NCI-H2107 (cell line): ENCODE results near the gene NPAS3.
A peak's percentile ranks its signal among the peaks of the same experiment; 100 is the strongest.

Experiments used
- DNase-seq: peaks from one replicate; lab custom pipeline; 2025; lab: John Stamatoyannopoulos, UW

NPAS3 gene

DNA sequence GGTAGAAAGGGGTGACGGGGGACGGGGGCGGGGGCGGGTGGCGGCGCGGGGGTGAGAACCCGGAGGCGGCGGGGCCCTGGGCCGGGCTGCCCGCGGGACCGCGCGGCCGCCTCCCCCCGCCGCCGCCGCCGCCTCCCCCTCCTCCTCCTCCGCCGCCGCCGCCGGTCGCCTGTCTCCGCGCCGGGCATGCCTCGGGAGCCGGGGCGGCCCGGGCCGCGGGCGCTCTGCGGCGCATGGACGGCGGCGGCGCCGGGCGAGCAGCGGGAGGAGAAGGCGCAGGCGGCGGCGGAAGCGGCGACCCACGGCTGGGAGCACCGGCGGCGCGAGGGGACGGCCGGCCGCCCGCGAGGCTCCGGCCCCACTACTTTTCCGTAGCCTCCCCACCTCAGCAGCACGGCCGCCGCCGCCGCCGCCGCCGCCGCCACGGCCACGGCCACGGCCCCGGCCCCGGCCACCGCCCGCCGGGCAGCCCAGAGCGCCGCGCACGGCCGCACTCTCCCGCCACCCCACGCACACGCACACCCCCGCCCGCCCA lies at the start of gene NPAS3:
NPAS3 (plus strand) TSS at position 161 of the 535 bp plus-strand sequence.
- no peak for DNase-seq

DNA sequence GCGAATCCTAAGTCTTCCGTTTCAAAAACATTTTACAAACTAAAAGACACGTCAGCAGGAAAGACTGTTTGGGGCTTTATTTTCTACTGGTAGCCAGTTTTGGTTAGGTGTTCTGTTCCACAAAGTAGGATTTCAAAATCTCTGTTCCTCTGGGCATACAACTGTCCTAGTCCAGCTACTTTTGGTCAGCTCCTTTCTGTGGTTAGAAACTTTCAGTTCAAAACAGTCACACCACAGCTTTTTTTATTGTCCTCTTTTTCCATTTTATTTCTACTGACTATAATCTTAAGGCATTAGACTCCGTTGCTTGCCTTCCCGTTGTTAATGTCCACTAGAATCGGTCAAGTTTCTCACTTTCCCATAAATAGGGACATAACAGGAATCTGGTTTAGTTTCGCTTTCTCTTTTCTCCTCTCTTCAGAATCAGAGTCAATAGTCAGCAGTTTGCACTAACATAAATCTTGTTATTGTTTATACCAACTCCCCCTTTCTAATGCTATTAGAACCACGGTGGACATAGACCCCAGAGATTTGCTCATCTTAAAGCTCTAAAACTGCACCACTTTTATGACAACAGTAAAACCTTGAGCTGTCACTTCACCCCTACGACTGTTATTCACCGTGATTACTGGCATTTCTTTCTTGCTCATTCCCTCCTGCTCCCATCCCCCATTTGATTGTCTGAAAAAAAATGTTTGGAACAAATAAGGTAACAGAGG lies 41.5 kb upstream of the NPAS3 start:
- peak; percentile 18 for DNase-seq

DNA sequence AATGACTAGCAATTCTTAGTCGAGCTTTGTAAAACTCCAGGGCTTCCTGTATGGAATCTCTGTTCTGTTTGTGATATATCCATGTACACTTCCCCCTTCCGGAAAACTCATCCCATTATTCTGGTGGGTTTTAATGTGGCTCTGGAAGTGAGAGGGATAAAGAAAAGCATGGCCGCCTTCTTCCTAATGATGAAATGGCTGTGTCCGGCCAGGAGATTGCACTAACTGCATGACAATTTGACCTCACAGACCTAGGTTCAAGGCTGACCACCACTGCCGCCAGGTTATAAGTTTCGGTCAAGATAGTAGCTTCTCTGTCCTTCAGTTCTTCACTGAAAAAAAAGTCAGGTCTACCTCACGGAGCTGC lies 41.0 kb upstream of the NPAS3 start:
- DNase-seq = no peak

DNA sequence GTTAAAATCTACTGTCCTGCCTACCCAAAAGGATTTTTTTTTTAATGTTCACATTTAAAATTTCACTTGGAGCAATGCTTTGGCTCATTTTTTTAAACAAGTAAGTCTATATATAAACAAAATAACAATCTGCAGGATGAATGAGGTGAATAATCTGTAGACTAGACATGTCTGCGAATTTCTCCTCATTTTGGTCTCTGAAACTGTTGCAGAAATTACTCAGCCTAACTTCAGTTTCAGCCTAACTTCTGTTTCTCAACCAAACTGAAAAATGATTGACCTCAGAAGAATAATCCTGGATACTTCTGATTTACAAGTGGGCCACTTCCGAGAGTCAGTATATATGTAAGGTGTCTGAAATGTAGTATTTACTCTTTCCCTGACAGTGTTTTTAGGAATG lies 39.8 kb upstream of the NPAS3 start:
- DNase-seq = no peak

DNA sequence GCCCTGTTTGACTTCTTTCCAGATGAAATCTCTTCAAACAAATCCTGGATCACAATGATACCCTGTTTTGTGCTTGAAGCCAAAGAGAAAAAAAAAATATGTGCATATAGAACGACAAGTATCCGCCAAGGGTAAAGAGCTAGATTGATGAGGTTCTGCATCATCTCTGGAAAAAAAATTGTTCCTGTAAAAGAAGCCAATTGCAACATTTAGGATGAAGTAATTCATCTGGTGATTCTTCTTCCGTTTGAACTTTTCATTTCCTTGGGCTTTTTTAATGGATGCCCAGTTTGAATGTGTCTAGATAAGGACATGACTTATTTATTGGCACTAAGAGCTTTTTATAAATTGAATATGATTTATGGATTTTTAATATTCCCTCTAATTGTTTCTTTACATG lies 38.1 kb upstream of the NPAS3 start:
- no peak for DNase-seq

DNA sequence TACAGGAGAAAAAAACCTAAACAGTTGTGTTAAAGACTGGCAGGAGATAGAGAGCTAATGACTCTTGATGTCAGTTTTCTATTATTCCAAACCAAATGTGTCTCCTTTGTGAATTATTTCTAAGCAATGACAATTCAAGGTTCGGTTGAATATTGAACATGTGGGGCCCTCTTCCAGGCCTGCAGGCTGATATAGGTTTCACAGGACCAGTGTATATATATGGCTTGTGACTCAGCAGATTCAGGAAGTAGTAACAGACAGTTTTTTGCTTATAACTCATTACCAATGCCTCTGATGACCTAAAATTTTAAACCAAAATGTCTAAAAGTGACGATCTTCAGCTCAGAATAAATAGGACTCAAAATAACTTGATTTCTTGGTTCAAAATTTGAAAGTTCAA lies 33.7 kb upstream of the NPAS3 start:
- DNase-seq = no peak

DNA sequence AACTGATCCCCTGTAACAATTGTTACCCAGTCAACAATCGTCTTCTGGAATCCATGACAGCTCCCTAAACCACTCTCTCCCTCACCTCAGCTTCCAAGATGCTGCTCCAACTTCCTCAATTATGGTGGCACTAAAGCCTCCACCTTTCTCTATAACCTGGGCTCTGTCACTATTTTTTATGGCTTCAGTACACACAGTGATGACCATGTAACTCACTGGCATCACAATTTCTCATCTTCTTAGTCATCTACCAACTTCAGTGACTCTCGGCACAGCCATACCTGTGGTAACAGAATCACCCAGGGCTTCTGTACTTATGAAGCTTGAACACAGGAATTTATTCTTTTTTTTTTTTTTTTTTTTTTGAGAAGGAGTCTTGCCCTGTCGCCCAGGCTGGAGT lies 32.0 kb upstream of the NPAS3 start:
- no peak for DNase-seq

DNA sequence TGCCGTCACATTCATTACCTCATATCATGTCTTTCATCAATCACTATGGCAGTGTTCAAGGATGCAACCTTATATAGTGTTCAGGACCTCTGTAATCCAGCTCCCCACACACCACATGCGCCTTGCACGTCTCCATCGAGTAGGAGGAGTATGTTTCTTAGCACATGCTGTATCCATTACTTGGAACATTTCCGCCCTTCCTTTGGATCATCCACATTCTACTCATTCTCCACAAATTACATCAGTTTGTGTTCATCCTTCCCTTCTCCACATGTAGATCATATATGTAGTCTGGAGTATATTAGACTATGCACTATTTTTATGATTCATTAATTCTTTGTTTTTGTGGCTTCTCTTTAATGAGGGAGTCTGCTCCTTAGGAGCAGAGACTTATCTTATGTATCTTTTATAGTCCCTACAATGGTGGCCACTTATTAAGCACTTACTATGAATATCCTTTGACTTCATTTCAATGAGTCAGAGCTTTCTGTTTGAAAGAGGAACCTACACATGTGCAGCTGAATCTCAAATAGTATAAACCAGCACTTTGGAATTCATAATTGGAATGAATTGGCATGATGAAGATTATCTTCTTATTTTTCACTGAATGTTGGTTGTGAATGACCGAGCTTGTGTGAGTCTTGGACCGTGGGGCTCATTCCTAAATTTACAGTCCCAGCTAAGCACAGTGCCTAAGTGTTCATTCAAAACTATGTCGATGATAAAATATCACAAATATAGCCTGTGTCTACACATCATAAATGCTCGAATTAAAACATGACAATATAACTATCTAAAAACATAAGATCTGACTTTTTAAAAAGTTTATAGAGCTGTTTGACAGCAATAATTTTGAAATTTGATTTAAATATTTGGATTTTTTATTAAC lies 30.2 kb upstream of the NPAS3 start:
- no peak for DNase-seq

DNA sequence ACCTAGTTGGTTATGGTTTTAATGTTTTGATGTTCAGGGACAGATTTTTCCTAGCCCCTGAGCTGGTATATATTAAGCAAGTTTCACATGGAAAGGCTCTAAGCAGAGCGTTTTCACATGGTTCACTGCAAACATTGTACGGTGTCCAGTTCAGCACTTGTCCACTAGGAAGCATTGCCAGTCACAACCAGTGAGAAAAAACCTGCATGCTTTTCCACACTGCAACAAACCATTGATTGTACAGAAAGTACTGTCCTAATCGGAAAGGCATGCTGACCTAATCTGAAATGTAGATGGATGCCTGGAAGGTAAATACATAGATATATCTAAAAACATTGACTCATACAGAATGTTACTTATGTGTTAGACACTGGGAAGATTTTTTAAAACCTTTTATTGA lies 25.0 kb upstream of the NPAS3 start:
- DNase-seq = no peak

DNA sequence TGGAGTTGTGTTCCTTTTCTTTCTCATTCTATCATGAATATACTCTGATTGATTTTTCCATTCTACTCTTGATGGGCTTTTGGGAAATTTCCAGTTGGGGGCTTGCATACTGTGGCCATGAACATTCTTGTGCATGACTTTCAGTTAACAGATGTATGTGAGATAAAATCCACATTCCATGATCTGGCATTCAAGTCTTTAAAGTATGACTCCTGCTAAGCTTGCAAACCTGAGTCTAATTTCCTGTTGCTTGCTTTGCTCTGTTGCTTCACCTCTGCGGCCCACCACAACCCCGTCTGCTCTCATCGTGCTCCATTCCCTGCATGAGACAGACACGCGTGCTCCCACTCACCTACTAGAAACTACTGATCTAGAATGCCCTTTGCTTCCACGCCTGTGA lies 24.3 kb upstream of the NPAS3 start:
- no peak for DNase-seq

DNA sequence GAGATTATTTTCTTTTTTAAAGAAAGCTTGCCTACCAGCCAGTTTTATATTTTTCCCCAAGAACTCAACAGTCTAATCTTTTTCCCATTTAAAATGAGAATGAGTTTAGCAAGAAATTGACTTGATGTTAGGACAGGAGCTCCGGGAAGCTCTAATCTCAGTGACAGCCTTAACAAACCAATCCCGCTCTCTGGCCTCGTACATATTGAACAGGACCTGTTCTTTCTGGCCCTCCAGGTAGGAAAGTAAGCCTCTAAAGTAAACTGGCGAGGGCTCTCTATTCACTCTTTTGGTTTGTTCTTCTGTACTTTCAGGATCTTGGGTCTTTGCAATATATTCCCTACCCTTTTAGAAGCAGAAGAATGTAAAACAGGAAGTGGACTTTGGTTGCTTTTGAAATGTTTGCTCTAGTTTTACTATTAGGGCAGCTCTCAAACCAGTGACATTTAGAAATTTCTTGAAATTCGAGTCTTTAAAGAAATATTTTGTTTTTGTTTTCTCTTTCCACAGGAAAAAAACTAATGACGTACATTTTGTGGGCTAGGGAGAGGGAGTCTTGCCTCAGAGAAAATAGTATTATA lies 17.9 kb upstream of the NPAS3 start:
- no peak for DNase-seq

DNA sequence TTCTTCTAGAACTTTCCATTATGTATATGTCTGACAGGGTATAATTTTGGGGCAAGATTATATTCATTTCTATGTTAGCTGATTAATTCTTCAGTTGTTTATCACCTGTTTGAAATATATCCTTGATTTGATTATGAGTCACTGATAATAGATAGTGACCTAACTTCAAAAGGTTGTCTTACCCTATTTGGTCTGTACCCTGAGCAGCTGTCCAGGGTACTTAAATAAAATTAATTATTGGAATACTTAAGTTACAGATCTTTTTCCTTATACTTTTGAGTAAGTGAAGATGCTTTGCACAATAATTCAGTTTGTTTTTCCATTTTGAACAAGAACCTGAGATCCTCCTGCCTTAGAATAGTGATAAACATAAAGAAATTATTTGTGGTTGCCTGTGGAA lies 13.2 kb upstream of the NPAS3 start:
- DNase-seq = no peak

DNA sequence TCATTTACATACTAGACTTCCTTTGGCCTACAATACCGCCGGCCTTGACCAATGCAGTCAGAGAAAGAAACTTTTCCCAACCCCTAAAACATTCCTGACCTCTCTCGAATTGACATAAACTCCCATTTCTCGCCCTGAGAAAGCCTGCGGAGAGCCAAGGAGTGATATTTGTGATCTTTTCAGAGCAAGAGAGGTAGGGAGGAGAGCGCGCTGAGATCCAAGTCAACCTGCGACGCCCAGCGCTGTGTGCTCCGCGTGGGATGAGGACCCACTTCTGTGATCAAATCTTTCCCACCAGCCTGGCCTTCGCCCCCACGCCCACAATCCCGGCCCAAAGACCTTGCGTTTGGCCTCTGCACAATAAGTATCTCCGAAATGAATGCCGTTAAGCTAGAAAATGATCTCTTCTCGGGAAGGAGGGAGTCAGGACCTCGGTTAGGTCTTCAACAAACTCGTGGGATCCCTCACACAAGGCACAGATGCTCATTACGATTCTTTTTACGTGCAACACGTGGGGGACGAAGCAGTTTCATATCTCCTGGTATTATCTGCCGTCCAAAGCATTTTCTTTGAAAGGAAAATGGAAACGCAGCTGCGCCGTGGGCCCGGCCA lies 6.3 kb upstream of the NPAS3 start:
- DNase-seq = no peak

DNA sequence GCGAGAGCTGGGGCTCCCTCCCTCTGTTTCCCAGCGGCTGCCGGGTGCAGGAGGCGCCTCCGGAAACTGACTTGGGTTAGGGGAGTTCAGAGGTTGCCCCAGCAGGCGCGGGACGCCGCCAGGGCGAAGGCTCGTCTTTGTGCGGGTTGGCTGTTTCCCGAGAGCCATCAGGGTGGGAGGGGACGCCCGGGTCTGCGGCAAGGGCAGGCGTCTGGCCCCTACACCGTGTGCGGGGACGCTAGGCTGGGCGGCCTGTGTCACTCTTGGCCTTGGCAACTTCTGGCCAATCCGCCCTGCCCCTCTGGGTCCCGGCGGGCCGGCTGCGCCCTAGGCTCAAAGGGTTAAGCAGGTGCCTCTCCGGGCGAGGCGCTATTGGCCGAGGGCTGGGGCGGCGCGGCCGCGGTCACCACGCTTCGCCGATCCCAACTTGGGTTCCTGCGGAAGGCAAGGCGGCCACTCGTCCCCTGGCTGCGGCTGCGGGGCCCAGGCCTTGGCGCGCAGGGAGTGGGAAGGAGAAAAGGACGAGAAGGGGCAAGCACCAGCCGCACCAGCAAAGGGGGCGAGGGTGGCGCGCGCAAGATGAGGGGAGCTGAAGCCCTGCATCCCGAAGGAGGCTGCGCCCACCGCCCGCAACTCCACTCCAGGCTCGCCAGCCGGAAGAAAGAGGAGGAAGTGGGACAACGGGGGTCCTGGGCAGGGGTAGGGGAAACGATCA lies 5.6 kb upstream of the NPAS3 start:
- DNase-seq = no peak

DNA sequence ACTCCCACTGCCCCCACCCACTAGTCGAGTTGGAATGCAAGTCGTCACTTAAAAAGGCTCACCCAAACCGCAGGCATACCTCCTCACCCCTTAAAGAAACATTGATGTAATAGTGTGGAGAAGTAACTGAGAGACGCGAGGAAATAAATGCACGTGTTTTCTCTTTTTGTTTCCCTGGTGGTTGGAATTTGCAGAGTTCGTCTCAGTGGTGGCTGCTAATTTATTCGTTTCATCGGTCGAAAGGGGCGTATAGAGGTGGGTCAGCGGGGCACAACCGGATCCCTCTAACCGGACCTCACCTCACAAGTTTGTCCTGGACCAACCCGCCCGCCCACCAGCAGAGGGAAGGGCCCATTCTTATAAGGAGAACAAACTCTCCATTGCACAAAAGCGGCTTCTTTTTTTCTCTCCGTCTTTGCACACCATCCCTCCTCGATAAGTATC lies 5.0 kb upstream of the NPAS3 start:
- no peak for DNase-seq

DNA sequence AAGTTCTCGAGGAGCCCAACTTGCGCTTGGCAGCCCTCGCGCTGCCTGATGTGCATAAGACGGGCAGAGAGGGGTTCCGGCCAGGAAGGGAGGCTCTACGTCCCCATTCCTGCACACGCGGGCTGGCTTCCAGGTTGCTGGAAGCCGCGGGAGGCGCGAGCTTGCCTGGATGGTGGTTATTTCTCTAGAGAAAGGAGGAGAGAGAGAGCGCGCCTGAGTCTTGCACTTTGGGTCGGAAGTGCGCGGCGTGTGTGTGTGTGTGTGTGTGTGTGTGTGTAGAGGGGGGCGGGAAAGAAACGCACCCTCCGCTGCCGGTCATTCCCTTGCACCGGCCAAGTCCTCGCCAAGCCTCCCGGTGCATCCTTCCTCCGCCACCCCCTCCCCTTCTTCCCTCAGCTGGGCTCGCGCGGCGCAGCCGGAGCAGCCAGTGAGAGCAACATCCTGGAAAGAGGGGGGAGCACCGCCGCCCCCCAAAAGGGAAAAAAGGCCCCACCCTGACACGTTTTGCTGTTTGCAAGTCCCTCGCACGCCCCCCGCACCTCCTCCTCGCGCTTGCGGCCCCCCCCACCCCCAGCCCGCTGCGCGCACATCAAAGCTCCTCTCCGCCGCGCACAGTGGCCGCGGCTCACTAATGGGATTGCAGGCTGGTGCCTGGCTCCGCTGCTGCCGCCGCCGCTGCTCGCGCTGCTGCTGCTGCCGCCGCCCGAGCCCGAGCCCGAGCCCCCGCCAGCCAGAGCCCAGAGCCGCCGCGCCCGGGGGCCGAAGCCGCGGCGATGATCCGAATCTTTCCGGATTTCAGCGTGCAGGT lies 4.4 kb upstream of the NPAS3 start:
- no peak for DNase-seq

DNA sequence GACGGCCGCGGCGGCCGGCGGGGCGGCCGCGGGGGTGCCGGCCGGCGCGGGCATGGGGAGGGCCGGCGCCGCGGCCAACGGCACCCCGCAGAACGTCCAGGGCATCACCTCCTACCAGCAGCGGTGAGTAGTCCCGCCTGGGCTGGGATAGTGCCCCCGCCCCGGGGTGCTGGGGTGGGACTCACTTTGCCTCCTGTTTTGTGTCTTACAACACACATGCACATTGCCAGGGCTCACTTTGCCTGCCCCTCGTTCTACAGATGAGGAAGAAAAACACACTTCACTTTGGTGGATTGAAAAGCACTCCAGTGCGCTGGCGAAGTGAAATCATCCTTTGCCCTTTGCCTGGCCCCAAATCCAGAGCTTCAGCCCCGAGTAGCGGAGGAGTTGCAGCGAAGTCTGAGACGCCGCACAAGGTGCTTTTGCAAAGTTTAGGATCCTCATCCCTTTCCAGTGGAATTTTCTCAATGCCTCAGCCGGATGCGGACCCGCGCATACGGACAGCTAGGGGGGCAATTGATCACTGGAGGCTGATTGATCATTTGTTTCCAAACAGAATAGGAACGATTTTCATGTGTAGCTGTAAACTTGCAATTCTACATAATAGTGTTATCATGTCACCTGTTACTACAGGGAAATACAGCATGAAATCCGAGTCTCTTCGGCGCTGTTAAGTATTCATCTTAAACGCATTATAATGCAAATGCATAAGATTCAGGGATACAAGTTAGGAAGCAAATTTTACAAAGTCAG lies 3.6 kb upstream of the NPAS3 start:
- DNase-seq = no peak

DNA sequence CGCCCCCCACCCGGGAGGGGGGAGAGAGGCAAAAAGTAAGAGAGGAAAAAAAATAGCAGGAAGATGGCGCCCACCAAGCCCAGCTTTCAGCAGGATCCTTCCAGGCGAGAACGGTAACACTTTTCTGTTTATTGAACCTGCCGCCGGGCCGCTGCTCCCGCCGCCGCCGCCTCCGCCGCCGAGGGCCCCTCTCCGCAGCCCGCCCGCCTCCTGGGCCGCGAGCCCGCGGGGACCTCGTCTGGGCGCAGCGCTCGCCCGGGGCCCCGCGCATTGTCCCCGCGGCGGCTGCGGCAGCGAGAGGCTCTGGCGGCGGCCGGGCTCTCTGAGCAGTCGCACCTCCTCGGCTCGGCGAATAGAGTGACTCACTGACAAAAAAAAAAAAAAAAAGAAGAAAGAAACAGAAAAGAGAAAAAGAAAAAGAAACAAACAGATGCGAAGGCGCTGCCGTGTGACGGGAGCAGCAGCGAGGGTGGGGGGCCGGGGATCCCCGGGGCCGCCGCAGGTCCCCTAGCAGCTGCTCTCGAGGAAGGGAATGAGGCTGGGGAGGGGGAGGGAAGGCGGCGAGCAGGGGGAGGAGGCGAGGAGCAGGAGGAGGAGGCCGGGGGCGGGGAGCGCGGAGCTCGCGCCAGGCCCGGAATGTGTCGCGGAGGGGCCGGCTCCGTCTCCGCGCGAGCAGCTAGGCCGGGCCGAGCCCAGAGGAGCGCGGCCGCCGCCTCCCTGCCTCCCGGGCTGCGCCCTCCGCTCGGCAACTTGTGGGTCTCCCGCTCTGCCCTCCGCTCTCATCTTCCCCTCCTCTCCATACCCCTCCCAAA lies 781 bp downstream of the NPAS3 start:
- DNase-seq = peak; percentile 67

DNA sequence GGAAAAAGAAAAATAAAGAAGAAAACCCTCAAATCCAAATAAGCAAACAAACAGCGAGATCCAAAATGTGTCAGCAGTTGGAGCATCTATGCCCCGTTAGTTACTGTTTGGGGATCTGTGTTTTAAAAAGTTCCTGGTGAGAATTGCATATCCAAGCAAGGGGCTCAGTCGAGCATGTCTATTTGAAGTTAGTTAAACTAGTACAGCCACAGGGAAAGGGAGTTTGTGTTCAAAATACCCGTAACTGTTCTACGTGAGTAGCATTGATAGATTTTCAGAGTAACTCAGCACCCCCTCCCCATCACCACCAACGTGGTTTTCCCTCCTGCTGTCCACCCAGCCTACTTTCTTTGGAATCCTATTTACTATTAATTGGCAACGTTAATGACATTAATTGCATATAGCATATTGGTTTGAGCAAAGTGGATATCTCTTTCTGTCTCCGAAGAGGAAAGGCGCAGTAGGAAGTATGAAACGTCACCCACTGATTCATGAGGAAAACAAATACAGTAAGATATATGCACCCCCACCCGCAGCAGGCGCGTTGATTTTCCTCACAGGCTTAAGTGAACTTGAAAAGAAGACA lies 1.5 kb downstream of the NPAS3 start:
- DNase-seq = peak; percentile 17
